ENCODE data around the gene OAF.

The OAF gene

DNA sequence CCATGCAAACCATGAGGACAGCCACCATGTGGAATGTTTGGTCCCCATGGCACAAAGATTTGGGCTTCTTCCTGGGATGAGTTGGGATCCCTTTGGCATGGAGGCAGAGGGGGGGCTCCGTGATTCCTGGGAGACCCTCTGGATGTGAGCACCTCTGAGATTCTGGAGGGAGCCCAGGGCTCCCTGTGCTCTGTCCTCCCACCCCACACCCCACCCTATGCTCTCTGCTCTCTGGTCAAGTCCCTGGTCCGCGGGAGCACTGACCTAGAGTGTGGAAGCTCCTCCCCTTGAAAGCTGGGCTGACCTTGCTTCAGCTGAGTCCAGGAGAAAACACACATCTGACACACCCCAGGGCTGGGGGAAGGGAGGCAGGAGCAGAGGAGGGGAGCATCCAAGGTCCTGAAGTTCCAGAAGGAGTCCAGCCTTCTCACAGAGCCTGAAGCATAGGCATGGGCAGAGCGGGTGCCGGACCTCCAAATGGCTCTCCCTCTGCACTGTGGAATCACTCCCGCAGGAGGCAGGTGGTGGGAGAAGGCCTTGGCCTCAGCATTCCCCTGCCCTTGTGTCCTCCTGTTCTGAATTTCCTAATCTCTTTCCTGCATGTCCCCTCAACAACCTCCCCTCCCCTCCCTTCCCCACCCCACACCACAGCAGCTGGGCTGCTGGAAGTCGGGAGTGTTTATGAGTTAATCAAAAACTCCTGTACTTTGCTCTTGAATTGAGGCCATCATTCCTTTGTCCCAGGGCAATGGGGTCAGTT is 25.7 kb upstream of the OAF start:
- Histone ChIP-seq H3K4me3 (no peak overlapping the region), H3K27ac (peak overlapping the region in 1 of 2 donors; percentile 67)
- peak; percentile 81 for DNase-seq (ENCODE audit: low spot score)
- TF ChIP-seq CTCF (IDR thresholded peaks at IDR 0.05), result no peak

DNA sequence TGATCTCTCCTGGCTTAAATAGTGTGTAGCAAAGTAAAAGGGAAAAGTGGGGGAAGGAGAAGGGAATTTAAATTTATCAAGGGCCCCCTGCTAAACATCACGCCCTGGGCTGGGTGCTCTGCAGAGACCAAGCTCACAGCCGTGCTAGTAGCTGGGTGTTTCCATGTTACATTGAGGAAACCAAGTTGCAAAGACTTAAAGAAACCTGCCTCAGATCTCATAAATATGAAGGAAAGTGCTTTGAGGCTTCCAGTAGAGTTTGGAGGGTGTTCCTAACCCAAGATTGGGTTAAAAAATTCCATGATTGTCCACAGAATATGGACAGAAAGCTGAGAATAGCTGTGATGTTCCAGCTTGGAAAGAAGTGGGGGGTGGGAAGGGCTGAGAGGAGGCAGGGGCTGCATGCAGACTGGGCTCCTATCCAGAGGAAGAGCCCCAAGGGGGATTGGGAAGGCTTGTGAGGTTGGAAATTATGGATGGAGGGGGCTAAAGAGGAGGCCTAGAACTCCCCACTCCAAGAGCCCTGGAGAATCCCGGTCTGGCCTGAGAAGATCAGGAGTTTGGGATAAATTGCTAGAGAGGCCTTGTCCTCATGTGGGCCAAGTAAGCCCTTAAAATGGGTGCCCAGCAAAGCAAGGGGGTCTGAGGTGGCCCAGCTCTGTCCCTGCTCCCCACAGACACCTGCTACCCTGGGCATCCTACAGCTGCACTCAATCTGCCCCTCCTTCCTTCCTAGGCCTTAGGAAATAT is 25.0 kb upstream of the OAF start:
- no peak overlapping the region for H3K4me3 ChIP-seq
- H3K27ac ChIP-seq, result peak overlapping the region in 1 of 2 donors; percentile 72
- no peak for TF ChIP-seq CTCF (IDR thresholded peaks at IDR 0.05)
- DNase-seq (ENCODE audit: low spot score), result peak; percentile 55

DNA sequence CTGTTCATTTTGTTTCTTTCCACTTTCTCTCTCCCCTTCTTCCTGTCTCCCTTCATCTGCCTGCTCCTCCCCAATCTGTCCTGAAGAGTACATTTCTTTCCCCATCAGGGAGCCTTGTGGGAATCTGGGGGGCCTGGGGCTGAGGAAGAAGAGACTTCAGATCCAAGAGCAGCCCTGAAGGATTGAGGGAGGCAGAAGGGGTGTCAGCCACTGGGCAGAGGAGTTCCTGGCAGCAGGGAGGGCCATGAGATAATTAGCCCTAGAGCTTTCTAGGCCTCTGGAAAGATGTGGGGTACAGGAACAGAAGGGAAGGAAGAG is 24.4 kb upstream of the OAF start:
- peak overlapping the region in 1 of 2 donors; percentile 72 for H3K27ac ChIP-seq
- DNase-seq (ENCODE audit: low spot score), result no peak
- no peak for TF ChIP-seq CTCF (IDR thresholded peaks at IDR 0.05)
- H3K4me3 ChIP-seq, result no peak overlapping the region

DNA sequence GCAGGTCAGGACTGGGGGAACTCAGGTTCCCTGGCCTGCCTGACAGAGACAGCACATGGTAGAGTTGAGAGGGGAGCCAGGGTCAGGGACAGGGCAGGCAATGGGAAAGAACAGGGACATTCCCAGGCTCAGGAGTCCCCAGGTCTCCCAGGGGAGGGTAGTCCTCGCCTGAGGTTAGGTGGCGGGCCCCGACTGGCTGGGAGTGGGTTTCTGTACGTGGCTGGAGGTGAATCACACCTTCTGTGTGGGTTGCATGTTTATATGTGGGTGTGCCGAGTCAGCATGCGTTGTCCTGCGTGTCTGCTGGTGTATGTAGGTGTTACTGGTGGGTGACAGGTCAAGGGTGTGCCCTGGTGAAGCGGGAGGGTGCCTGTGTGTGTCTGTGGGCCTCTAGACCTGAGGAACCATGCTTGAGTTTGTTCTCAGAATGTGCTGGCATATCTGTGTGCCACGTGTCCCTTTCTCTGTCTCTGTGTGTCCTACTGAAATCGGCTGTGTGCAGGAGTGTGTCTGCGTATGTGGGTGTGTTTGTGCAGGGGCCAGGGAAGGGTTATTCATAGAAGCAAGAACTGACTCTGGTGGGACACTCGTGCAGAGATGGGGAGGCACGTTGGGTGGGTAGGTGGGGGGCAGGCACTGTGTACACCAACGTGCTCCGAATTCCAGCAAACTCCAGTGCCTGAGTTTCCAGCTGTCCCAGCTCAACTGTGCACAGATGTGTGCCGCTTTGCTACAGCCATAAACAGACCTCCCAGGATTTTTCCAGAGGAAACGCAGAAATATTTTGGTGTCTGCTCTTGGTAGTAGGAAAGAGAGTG is 23.8 kb upstream of the OAF start:
- H3K27ac ChIP-seq, result peak overlapping the region in 1 of 2 donors; percentile 72
- DNase-seq (ENCODE audit: low spot score), result peak; percentile 72
- no peak overlapping the region for H3K4me3 ChIP-seq
- no peak for TF ChIP-seq CTCF (IDR thresholded peaks at IDR 0.05)

GRCh38 chr11:120188371-120188770 is 22.5 kb upstream of the OAF start:
- peak overlapping the region in 1 of 2 donors; percentile 41 for H3K27ac ChIP-seq
- DNase-seq (ENCODE audit: low spot score), result no peak
- H3K4me3 ChIP-seq, result no peak overlapping the region

More at GRCh38 chr11:120188371-120188770, 22.5 kb upstream of the OAF start:
- TF ChIP-seq CTCF (IDR thresholded peaks at IDR 0.05), result no peak

Data from coronary artery (tissue), 2 donors.